A549 (cell line): ENCODE measurements around the gene EBF4.
"Not testable (repeated sequence)": the region's sequence is repeated elsewhere in the genome, so short reads cannot be mapped to it uniquely, and the experiment has no call there.

Experiments
- EP300 ChIP-seq, 2 experiments: fragments of >200 bp; sonication (Bioruptor Twin); formaldehyde crosslinking; IDR thresholded peaks; 2 replicates in 1 of 2; 3 replicates in 1 of 2; pipeline ENCODE4 v1.6.1; 2016 to 2017
- ESRRA ChIP-seq: fragments of 150-350 bp; IDR thresholded peaks from 2 replicates; pipeline ENCODE4 v1.6.1; 2014; ENCODE audit warnings: mild to moderate bottlenecking, low read length, borderline replicate concordance
- HEYL ChIP-seq: fragments of 250-450 bp; sonication (Bioruptor Pico); IDR thresholded peaks from 2 replicates; pipeline ENCODE4 v1.8.0; 2021; ENCODE audit warnings: mild to moderate bottlenecking, moderate library complexity
- KDM5A ChIP-seq: fragments of 200-600 bp; sonication (generic); IDR thresholded peaks from 2 replicates; pipeline ENCODE4 v1.6.1; 2016; ENCODE audit warnings: antibody characterized with exemption, mild to moderate bottlenecking
- MYC ChIP-seq: IDR thresholded peaks from 2 replicates; pipeline ENCODE4 v1.6.1; 2012; ENCODE audit warnings: mild to moderate bottlenecking, inconsistent platforms, low read length, improper control_type of control experiment, borderline replicate concordance
- NR3C1 ChIP-seq: fragments of >200 bp; sonication (Bioruptor Twin); formaldehyde crosslinking; IDR thresholded peaks from 3 replicates; pipeline ENCODE4 v1.6.1; 2017
- POLR2A ChIP-seq: IDR thresholded peaks from 2 replicates; pipeline ENCODE4 v1.6.1; 2012; ENCODE audit warnings: mild to moderate bottlenecking, low read length
- ZC3H11A ChIP-seq: fragments of 450-650 bp; IDR thresholded peaks from 2 replicates; pipeline ENCODE4 v1.6.1; 2014; ENCODE audit warnings: antibody characterized with exemption, mild to moderate bottlenecking
- TF ChIP-seq, protein P1 (sequence below): fragments of >200 bp; sonication (Bioruptor Twin); formaldehyde crosslinking; IDR thresholded peaks from 3 replicates; pipeline ENCODE4 v1.5.1; 2016

DNA sequence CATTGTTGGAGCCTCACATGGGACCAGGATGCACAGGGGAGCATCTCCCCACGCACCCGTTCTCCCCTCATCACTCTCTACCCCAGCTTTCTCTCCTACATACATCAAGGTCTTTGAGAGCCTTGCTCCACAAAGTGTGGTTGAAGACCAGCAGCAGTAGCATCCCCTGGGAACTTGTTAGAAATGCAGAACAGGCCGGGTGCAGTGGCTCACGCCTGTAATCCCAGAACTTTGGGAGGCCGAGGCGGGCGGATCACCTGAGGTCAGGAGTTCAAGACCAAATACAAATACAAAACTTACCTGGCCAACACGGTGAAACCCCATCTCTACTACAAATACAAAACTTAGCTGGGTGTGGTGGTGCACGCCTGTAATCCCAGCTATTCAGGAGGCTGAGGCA lies 115.3 kb downstream of the EBF4 start:
- TF ChIP-seq MYC; ESRRA; ZC3H11A; POLR2A; HEYL (CRISPR knock-in tag); NR3C1; EP300 (IDR thresholded peaks at IDR 0.05); KDM5A: not testable (repeated sequence)
- TF ChIP-seq, protein P1, sequence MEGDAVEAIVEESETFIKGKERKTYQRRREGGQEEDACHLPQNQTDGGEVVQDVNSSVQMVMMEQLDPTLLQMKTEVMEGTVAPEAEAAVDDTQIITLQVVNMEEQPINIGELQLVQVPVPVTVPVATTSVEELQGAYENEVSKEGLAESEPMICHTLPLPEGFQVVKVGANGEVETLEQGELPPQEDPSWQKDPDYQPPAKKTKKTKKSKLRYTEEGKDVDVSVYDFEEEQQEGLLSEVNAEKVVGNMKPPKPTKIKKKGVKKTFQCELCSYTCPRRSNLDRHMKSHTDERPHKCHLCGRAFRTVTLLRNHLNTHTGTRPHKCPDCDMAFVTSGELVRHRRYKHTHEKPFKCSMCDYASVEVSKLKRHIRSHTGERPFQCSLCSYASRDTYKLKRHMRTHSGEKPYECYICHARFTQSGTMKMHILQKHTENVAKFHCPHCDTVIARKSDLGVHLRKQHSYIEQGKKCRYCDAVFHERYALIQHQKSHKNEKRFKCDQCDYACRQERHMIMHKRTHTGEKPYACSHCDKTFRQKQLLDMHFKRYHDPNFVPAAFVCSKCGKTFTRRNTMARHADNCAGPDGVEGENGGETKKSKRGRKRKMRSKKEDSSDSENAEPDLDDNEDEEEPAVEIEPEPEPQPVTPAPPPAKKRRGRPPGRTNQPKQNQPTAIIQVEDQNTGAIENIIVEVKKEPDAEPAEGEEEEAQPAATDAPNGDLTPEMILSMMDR = not testable (repeated sequence)
